Subcutaneous adipose tissue (tissue), 4 donors: ENCODE data around the gene SDR42E2. TPM values are rescaled to one million over a fixed set of nuclear protein-coding genes. Genes with fewer than 3 reads are reported as not detected.

ENCODE experiments used
- CTCF ChIP-seq: fragments of 450-650 bp; IDR thresholded peaks from one replicate; pipeline ENCODE4 v1.5.1; 2016; ENCODE audit warnings: low read depth, mild to moderate bottlenecking, control low read depth, antibody characterized with exemption, moderate library complexity
- total RNA-seq, 4 donors: library from RNA; depleted of rRNA; stranded (reverse); fragments of >200 nt; gene quantifications; one replicate each; pipeline ENCODE4 v1.1.0, GENCODE V29; 2016

The SDR42E2 gene
- total RNA-seq, 4 donors from 2014 or later: 0.22 TPM; not detected in 3

GRCh38 chr16:22181843-22182242 lies 19.5 kb downstream of the SDR42E2 start:
- no peak for TF ChIP-seq CTCF

GRCh38 chr16:22183335-22183734 lies 21.0 kb downstream of the SDR42E2 start:
- no peak for TF ChIP-seq CTCF

- no peak for TF ChIP-seq CTCF
These were observed 21.8 kb downstream of the SDR42E2 start for GRCh38 chr16:22183901-22184614.

- no peak for TF ChIP-seq CTCF
These were observed 22.3 kb downstream of the SDR42E2 start for GRCh38 chr16:22184615-22184968.

GRCh38 chr16:22186517-22186916 lies 24.2 kb downstream of the SDR42E2 start:
- no peak for TF ChIP-seq CTCF

GRCh38 chr16:22188267-22188594 lies 25.9 kb downstream of the SDR42E2 start:
- TF ChIP-seq CTCF: no peak

- TF ChIP-seq CTCF: no peak
These were observed 26.5 kb downstream of the SDR42E2 start for GRCh38 chr16:22188595-22189442.
